Measurements from ENCODE around the gene TXNRD2.
"Not testable (repeated sequence)": the region's sequence is repeated elsewhere in the genome, so short reads cannot be mapped to it uniquely, and the experiment has no call there.

TXNRD2 gene

DNA sequence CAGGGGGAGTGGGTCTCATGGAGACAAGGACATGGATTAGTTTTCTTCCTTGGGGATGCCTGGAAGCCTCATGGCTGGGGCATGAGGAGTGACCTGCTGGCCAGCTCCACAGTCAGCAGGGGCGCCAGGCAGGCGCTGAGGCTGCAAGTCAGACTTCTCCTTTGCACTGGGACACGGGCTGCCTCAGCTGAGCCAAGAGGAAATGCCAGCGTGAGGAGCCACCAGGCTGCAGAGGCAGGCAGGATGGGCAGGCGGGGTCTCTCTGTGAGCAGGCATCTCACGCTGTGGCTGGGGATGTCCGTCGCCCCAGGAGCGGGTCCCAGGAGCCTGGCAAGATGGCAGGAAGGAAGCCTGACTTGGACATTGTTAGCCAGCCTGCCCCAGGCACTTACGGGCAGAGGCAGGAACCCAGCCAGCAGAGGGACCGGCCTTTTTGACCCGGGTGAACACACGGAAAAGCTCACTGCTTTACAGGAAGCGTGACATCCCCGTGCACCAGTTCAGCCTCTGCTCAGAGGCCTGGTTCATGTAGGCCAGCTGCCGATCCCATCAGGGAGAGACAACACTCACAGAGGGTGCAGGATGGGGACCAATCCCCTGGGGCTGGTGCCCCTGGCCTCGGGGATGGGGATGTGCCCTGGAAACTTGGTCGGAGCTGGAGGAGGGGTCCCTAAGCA lies 97.1 kb downstream of the TXNRD2 start:
- no peak for DNase-seq (ENCODE audit: low read depth)

DNA sequence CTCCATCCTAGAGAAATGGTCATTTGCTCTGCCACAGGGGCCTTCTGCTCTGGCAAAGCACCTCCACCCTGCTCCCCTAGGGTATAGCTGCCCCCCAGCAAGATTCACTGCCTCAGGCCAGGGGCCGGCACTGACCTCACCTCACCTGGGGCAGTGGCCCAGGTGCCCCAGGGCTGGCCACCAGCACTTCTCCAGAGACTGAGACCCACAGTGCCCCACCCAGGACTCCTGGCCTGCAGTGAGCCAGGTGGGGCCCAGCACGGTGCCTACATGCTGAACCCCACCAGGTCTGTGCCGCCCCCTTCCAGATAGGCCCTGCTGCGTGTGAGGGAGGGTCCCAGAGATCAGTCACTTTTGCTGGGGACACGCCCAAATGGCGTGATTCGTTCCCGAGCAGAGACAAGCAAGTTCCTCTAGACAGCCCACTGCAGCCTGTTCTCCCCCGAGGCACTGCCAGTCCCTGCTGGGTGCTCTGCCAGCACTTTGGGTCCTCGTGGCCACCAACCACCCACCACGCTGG lies 97.7 kb downstream of the TXNRD2 start:
- no peak for DNase-seq (ENCODE audit: low read depth)

DNA sequence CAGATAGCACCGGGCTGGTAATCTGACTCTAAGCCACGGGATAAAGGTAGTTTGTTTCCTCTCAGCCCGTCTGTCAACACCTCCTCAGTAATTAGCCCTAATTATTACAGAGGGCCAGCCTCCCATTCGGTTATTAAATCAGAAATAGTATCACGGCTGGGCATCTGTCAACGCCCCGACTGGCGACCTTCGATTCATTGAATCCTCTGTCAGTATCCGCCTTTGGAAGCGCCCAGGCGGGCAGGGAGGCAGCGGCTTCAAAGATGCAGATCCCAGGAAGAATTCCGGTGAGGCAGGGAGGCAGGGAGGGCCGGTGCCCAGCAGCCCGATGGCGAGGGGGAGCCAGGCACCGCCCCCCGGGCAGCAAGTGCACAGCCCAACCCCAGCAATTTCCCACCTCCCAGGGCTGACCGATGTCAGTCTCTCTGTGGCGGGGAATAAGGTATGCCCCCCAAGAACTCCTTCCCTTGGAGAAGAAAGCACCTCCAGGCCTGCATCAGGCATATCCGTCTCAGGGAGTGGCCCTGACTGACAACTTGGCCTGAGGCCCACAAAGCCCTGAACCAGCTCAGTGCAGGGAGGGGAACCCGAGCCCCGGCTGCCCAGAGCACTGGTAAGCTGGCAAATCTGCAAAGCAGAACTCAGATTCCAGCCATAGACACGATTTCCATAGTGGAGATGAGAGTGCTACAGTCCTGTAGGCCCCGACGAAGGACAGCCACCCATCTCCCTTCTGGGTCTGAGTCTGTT lies 98.3 kb downstream of the TXNRD2 start:
- no peak for DNase-seq (ENCODE audit: low read depth)

DNA sequence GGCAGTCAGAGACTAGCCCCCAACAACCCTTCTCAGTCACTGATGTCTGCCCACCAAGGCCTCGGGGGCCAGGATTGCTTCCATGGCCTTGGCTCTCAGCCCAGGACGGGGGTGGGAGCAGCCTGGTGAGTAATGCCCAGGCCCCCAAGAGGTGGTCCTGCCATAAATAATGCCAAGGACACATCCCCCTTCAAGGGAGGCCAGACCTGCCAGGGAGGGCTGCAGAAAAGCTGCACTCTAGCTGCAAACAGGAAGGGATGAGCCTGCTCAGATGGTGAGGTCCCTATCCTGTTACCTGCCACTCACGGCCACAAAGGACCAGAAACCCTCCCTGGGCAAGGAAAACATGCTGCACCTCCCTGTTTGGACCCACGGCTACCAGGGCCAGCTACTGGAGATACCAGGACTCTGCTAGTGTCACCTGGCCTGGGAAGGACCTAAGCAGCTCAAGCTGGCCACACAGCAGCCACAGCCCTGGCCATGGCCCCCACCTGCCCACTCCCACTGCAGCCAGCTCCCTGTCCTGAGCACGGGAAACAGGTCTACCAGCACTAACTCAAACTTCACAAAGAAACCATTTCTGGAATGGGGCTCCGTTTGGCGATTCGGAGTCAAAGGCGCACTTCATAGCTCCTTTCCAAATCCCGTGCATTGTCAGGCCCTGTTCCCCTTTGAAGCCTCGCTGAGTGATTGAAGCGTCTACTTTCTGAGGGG lies 99.1 kb downstream of the TXNRD2 start:
- DNase-seq (ENCODE audit: low read depth): no peak

DNA sequence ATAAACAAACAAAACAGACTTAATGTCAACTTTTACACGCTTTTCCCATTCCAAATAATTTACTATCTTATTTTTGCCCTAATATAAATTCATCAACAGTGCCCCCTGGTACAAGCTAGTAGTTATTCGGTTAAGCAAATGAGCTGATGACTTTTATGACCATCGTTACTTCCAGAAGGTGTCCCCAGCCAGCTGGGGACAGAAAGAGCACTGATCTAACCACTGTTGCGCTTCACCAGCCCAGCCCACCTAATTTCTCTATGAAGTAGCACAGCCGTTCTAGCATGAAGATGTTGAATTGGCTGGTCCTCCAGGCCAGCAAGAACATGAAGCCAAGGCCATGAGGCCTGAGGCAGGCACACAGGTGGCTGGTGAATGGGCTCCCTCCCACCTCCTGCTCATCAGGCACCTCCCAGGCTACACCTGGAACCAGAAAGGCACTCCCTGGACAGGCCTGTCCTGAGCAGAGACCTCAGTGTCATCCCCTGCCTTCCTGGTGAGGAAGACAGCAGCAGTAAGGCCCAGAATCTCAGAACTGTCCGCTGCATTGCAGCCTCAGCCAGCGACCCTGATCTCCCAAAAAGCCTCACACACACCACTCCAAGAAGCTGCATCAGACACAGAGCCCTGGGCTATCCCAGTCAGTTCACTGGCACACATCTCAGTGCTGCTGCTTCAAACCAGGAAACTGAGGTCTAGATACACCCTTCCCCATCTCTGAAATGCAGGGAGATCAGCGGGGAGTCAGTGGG lies 99.8 kb downstream of the TXNRD2 start:
- DNase-seq (ENCODE audit: low read depth): no peak

DNA sequence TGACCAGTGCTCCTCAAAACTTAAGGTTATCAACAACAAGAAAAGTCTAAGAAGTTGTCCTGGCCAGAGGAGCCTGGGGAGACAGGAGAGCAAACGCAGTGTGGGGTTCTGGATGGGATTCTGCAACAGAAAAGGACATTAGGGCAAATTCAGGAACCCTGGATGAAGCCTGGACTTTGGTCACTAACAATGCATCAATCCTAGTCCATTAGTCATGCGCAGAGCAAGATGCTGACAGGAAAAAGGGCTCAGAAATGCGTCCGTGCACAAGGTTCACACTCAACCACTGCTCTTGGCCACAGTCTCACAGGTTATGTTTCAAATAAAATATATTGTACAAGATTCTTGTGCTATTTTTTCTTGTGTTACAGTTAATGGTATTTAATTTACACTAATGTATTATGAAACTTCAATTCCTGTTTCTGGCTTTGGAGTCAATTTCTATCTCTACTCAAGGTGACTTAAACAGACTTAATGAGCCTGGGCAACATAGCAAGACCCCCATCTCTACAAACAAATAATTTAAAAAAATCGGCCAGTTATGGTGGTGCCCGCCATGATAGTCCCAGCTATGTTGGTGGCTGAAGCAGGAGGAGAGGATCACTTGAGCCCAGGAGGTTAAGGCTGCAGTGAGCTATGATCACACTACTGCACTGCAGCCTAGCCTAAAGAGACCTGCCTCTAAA lies 100.5 kb downstream of the TXNRD2 start:
- DNase-seq (ENCODE audit: low read depth): no peak

DNA sequence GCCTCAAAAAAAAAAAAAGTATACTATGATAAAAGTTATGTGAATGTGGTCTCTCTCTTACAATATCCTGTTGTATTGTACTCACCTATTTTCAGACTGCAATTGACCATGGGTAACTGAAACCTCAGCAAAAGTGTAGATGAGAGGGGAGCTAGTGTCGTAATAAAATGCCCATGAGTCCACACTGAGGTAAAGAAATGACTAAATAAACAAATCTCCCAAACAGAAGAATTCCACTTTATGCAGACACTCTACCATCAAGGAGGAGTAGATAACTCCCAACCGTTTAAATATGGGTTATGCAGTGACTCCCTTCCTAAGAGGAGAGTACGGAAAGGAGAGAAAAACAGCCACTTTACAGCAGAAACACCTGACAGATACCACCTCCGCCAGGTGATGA lies 101.6 kb downstream of the TXNRD2 start:
- DNase-seq (ENCODE audit: low read depth): no peak

DNA sequence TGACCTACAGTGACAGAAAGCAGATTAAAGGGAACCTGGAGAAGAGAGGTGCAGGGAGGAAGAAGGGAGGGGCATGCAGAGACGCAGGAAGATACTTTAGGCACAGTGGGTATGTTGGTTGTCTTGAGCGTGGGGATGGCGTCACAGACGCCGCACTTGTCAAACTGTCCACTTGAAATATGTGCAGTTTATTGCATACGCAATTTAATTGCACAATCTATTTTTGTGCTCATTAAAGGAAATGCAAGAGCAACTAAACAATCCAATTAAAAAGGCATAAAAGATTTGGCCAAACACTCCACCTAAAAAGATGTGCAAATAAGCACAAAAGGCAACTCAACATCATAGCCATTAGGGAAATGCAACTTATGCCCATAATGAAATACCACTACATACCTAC lies 103.7 kb downstream of the TXNRD2 start:
- DNase-seq (ENCODE audit: low read depth): no peak

DNA sequence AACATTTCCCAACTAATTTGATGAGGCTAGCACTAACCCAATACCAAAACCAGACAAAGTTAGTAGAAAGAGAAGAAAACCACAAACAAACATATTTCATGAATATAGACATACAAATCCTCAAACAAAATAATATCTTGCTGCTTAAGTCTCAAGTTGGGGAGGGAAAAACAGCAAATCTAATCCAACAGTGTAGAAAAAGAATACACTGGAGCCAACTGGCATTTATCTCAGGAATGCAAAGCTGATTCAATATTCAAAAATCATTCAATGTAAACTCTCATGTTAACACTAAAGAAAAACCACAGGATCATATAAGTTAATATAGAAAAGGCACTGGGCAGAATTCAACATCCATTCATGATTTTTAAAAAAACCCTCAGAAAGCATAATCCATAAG lies 105.1 kb downstream of the TXNRD2 start:
- DNase-seq (ENCODE audit: low read depth): no peak

DNA sequence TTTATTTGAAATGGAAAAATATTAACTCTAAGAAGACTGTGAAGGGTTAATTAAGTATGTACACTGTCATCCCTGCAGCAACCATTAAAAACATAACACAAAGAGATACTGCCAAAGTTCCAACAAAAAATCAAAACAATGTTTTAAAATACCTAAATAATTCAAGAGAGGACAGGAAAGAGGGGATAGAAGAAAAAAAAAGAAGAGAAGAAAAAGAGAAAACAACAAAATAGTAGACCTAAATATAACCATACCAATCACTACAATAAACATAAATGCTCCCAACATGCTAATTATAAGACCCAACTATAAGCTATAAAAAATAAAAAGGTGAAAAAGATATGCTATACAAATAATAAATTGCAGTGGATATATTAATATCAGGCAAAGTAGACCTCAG lies 107.0 kb downstream of the TXNRD2 start:
- no peak for DNase-seq (ENCODE audit: low read depth)

DNA sequence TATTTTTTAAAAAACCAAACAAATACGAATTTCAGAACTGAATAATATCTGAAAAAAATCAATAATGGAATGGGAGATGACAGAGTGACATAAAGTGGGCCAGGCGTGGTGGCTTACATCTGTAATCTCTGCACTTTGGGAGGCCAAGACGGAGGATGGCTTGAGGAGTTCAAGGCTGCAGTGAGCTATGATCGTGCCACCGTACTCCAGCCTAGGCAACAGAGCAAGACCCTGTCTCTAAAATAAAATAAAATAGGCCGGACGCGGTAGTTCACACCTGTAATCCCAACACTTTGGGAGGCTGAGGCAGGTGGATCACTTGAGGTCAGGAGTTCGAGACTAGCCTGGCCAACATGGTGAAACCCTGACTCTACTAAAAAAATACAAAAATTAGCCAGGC lies 108.3 kb downstream of the TXNRD2 start:
- DNase-seq (ENCODE audit: low read depth): not testable (repeated sequence)

DNA sequence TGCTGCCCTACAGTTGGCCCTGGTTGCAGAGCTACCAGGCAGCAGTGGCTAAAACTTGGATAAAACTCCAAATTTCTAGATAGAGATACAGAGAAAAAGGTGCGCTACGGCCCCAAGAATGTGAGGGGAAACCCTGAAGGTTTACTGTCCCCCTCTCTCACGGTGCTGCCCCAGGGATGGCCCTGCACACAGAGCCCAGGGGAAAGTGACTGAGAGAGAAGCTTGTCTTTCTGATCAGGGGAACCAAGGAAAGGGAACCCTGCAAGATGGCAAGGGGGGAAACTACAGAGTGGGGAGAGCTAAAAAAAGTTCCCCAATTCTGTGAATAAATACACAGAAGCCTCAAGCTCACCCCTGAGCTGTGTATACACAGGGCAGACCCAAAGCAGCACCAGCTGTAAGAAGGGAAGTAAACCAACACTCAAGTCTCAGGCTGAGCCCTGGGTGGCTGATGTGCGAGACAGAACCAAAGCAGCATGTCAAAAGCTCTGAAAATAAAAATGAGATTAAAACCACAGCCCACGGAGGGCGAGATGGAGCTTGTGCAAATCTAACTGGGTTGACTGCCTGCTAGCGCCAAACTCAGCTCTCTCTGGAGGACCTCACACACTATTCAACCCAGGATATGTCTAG lies 109.0 kb downstream of the TXNRD2 start:
- no peak for DNase-seq (ENCODE audit: low read depth)

DNA sequence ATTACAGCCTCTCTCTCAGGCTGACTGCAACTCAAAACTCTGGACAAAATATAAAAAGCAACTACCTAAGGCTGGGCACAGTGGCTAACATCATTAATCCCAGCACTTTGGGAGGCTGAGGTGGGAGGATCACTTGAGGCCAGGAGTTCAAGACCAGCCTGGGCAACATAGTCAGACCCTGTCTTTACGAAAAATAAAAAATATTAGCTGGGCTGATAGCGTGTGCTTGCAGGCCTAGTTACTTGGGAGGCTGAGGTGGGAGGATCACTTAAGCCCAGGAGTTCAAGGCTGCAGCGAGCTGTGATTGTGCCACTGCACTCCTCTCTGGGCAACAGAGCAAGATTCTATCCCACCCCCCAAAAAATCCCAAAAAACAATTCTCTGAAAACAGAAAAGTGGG lies 109.6 kb downstream of the TXNRD2 start:
- not testable (repeated sequence) for DNase-seq (ENCODE audit: low read depth)

DNA sequence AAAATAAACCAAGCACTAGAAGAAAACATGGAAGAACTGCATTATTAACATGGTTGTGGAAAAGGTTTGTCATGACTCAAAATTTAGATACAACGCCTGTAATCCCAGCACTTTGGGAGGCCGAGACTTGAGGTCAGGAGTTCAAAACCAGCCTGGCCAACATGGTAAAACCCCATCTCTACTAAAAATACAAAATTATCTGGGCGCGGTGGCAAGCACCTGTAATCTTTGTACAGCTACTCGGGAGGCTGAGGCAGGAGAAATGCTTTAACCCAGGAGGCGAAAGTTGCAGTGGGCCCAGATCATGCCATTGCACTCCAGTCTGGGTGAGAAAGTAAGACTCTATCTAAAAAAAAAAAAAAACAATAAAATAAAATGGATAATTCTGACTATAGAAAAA lies 110.6 kb downstream of the TXNRD2 start:
- DNase-seq (ENCODE audit: low read depth): no peak

DNA sequence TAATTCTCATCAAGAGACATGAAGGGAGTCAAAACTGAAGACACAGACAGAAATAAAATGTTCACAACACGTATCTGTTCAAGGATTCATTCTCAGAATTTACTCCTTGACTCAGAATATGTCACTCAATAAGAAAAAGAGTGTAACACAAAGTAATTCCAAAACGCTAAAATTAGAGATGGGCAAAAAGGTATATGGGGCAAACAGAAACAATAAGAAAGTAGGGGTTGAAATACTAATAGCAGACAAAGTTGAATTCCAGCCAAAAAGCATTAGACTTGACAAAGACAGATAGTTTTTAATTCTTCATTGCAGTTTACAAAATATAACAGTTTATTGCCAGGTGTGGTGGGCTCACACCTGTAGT lies 113.6 kb downstream of the TXNRD2 start:
- no peak for DNase-seq (ENCODE audit: low read depth)

DNA sequence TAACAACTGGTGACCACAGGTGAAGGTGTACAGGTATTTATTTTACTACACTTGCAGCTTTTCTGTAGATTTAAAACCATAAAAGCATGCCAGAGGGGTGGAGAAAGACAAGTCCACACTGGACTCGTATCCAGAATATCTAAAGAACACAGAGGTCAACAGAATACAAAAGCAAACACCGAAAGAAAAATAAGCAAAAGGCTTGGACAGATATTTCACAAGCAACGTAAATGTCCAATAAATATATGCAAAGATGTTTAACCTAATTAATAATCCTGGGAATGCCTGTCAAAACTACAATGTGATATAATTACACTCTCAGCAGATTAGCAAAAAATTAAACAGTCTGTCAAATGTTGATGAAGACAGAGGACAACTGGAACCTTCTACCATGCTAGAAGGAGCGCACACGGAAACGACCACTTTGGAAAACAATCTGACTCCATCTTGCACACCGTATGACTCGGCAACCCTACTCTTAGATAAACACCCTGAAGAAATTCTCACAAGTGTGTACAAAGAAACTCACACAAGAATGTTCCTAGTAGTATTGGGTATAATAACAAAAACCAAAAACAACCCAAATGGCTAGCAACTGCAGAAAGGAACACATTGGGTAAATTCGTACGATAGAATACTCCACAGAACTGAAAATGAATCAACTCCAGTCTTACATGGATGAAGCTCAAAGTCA lies 114.1 kb downstream of the TXNRD2 start:
- no peak for DNase-seq (ENCODE audit: low read depth)

DNA sequence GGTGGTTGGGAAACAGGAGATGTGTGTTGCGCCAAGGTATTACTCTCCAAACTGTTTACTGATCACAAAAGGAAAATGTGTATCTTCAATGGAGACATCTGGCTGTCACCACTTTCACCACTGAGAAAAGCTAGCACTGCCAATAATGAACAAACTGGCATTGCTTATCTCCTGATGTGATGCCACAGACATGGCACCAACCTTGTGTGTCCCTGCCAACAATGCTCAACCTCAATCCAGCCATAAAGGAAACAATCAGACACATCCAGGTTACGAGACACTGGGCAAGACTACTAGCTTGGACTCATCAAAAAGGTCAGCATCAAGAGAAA lies 115.0 kb downstream of the TXNRD2 start:
- DNase-seq (ENCODE audit: low read depth): no peak

DNA sequence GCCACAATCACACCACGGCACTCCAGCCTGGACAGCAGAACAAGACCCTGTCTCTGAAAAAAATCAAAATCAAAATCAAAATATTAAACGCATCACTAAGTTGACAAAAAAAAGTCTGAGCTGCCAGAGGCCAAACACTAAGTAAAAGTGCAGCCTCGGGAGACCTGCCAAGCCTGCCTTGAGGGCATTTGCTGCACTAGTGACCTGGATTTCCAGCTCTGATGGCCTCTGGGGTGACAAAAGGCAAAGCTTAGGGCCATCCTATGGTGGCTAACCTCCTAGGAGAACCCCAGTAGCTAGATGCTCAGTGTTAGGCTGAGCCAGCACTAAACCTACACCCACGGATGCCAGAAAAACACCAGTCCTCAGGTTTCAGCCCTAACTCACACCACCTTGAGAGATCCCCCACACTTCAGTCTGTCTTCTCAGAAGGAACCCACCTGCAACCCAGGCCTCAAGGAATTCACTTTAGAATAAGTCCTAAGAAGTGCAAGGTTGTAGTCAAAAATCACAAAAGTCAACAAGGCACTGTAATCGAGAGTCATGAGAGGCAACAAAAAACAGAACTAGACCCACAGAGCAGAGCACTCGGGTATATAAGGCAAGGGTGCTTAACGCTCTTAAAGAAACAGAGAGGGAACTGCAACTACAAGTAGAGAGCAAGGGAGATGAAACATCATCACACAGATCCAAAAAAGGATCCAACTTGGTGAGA lies 115.6 kb downstream of the TXNRD2 start:
- no peak for DNase-seq (ENCODE audit: low read depth)
